Stimulated activated CD8-positive, alpha-beta memory T cell treated with anti-CD3 and anti-CD28 coated beads, Interleukin-12 subunit alpha, Interleukin-12 subunit beta, amount 100 ng/mL, for 4 hours (primary cell): ENCODE measurements around the gene ZMYND12.
A peak's percentile ranks its signal among the peaks of the same experiment; 100 is the strongest.

Source experiments
- DNase-seq: peaks from one replicate; pipeline ENCODE4 v3.0.0-alpha.2; 2020; ENCODE audit warnings: low read depth

The ZMYND12 gene

GRCh38 chr1:42392255-42392654 is 63.6 kb downstream of the ZMYND12 start:
- DNase-seq = no peak

GRCh38 chr1:42386051-42386450 is 69.8 kb downstream of the ZMYND12 start:
- DNase-seq = no peak

- DNase-seq = no peak
Measured at GRCh38 chr1:42385283-42385682, 70.5 kb downstream of the ZMYND12 start.

- DNase-seq = no peak
Measured at GRCh38 chr1:42381280-42381673, 74.5 kb downstream of the ZMYND12 start.

- DNase-seq = peak; percentile 28
Measured at GRCh38 chr1:42380586-42381279, 75.1 kb downstream of the ZMYND12 start, which contains the start of gene RIMKLA. RIMKLA (plus strand) TSS chr1:42380792; CDS start chr1:42380935, 143 bp downstream.
